SK-N-SH (cell line): ENCODE measurements around the gene PRPF40A.

ENCODE experiments used
- CHD2 ChIP-seq: fragments of 150-350 bp; IDR thresholded peaks from 2 replicates; pipeline ENCODE4 v1.6.1; 2018; ENCODE audit warnings: low read length; ENCODE audit not compliant: partially characterized antibody
- ELF1 ChIP-seq: IDR thresholded peaks from 2 replicates; pipeline ENCODE4 v1.4.0; 2012
- MEF2A ChIP-seq: IDR thresholded peaks from 2 replicates; pipeline ENCODE4 v1.4.0; 2012; ENCODE audit warnings: low read depth, borderline replicate concordance
- NFIC ChIP-seq: IDR thresholded peaks from 2 replicates; pipeline ENCODE4 v1.4.0; 2012; ENCODE audit warnings: borderline replicate concordance
- RCOR1 ChIP-seq: fragments of 150-350 bp; IDR thresholded peaks from 2 replicates; pipeline ENCODE4 v1.6.1; 2017; ENCODE audit warnings: antibody characterized with exemption, low read length
- RFX5 ChIP-seq: IDR thresholded peaks from 2 replicates; pipeline ENCODE4 v1.6.1; 2012; ENCODE audit warnings: mild to moderate bottlenecking, improper control_type of control experiment, low read length
- SIN3A ChIP-seq: IDR thresholded peaks from 2 replicates; pipeline ENCODE4 v1.6.1; 2012; ENCODE audit warnings: low read depth, mild to moderate bottlenecking, low read length, moderate library complexity, borderline replicate concordance
- TAF1 ChIP-seq: IDR thresholded peaks from 2 replicates; pipeline ENCODE4 v1.6.1; 2012; ENCODE audit warnings: low read depth, mild to moderate bottlenecking, low read length, moderate library complexity, borderline replicate concordance
- TF ChIP-seq, protein P1 (sequence below): fragments of 200-600 bp; sonication (generic); IDR thresholded peaks from 2 replicates; pipeline ENCODE4 v1.6.1; 2017; ENCODE audit warnings: antibody characterized with exemption, mild to moderate bottlenecking, moderate library complexity

DNA sequence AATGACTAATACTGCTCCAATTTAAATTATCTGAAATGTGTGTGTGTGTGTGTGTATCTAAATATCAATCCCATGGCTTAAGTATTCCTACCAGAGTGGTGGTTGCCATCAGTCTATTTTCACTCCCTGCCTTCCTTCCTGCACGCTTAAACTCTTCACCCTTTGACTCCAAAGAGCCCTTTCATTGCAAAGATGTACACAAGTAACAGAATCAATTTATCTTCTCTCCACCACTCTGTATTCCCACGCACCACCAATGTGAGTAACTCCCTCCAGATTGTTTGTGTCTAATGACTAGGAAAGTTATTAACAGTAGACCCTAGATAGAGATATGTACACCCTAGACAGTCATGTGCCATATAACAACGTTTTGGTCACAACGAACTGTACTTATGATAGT lies 44.0 kb upstream of the PRPF40A start:
- TF ChIP-seq, protein P1, sequence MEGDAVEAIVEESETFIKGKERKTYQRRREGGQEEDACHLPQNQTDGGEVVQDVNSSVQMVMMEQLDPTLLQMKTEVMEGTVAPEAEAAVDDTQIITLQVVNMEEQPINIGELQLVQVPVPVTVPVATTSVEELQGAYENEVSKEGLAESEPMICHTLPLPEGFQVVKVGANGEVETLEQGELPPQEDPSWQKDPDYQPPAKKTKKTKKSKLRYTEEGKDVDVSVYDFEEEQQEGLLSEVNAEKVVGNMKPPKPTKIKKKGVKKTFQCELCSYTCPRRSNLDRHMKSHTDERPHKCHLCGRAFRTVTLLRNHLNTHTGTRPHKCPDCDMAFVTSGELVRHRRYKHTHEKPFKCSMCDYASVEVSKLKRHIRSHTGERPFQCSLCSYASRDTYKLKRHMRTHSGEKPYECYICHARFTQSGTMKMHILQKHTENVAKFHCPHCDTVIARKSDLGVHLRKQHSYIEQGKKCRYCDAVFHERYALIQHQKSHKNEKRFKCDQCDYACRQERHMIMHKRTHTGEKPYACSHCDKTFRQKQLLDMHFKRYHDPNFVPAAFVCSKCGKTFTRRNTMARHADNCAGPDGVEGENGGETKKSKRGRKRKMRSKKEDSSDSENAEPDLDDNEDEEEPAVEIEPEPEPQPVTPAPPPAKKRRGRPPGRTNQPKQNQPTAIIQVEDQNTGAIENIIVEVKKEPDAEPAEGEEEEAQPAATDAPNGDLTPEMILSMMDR = no peak
- TF ChIP-seq MEF2A (no peak), RCOR1 (no peak), RFX5 (no peak), SIN3A (no peak), ELF1 (no peak), NFIC (no peak), TAF1 (no peak), CHD2 (no peak)
